Measurements from ENCODE around the gene COX18. TPM values are rescaled to one million over a fixed set of nuclear protein-coding genes. Genes with fewer than 3 reads are reported as not detected.
A peak's percentile ranks its signal among the peaks of the same experiment; 100 is the strongest.

The COX18 gene
- total RNA-seq, 3 donors from 2014 or later (not counting 1 experiment from before 2014, with no cell fraction given) = 9.6 to 10.3 (median 9.7) TPM

GRCh38 chr4:73092868-73093267 is 23.4 kb upstream of the COX18 start:
- Mint-ChIP-seq H3K9me3 (no peaks in the 10 kb centered on the region), H3K27ac (peak overlapping the region in 1 of 2 donors; percentile 27), H3K4me1 (peaks cover 0 to 9% of the 10 kb centered on the region in 2 donors), H3K27me3 (ENCODE audit: low read depth in 2 of 2) (no peaks in the 10 kb centered on the region), H3K36me3 (no peaks in the 10 kb centered on the region), H3K4me3 (no peak overlapping the region)
- H3K36me3 ChIP-seq (ENCODE audit: control insufficient read depth, insufficient read depth, low read length) = peaks cover 43% of the 10 kb centered on the region
- no peak for DNase-seq
- no peaks in the 10 kb centered on the region for H3K27me3 ChIP-seq (ENCODE audit: control insufficient read depth, insufficient read depth, low read length)
- no peaks in the 10 kb centered on the region for H3K9me3 ChIP-seq (ENCODE audit: control insufficient read depth, insufficient read depth, low read length)
- ATAC-seq = no peak
- no peak overlapping the region for H3K4me3 ChIP-seq (ENCODE audit: low read length)
- intact Hi-C loops (cut with micrococcal nuclease) = no loop called here
- no peaks in the 10 kb centered on the region for H3K4me1 ChIP-seq (ENCODE audit: control insufficient read depth, insufficient read depth, low read length)
- no peak overlapping the region for H3K27ac ChIP-seq (ENCODE audit: low read length)
- WGBS (ENCODE audit: insufficient coverage) = no CpG with 5 or more reads among the region's 1 CpG
- TF ChIP-seq CTCF (IDR thresholded peaks at IDR 0.05) = no peak

GRCh38 chr4:73090738-73091137 is 21.2 kb upstream of the COX18 start:
- no peak overlapping the region for H3K27ac ChIP-seq (ENCODE audit: low read length)
- peaks cover 0 to 14% of the 10 kb centered on the region in 2 donors for H3K4me1 Mint-ChIP-seq
- ATAC-seq (no peak), DNase-seq (no peak)
- 96% methylated on average over 1 of the region's 1 CpG for WGBS (ENCODE audit: insufficient coverage)
- no peaks in the 10 kb centered on the region for H3K27me3 Mint-ChIP-seq (ENCODE audit: low read depth in 2 of 2)
- intact Hi-C loops (cut with micrococcal nuclease) = no loop called here
- no peak overlapping the region for H3K4me3 ChIP-seq (ENCODE audit: low read length)
- H3K36me3 Mint-ChIP-seq = no peaks in the 10 kb centered on the region
- H3K9me3 Mint-ChIP-seq = no peaks in the 10 kb centered on the region
- no peak overlapping the region for H3K4me3 Mint-ChIP-seq
- peak overlapping the region; percentile 27 to 79 for H3K27ac Mint-ChIP-seq
- H3K9me3 ChIP-seq (ENCODE audit: control insufficient read depth, insufficient read depth, low read length) = no peaks in the 10 kb centered on the region
- H3K4me1 ChIP-seq (ENCODE audit: control insufficient read depth, insufficient read depth, low read length) = peaks cover 5% of the 10 kb centered on the region
- TF ChIP-seq CTCF (IDR thresholded peaks at IDR 0.05) = no peak
- peaks cover 33% of the 10 kb centered on the region for H3K36me3 ChIP-seq (ENCODE audit: control insufficient read depth, insufficient read depth, low read length)
- no peaks in the 10 kb centered on the region for H3K27me3 ChIP-seq (ENCODE audit: control insufficient read depth, insufficient read depth, low read length)

GRCh38 chr4:73087871-73088270 is 18.4 kb upstream of the COX18 start:
- H3K27ac Mint-ChIP-seq = peak overlapping the region; percentile 17 to 45
- DNase-seq = no peak
- Histone ChIP-seq H3K27ac (ENCODE audit: low read length) (no peak overlapping the region), H3K4me3 (ENCODE audit: low read length) (no peak overlapping the region), H3K4me1 (ENCODE audit: control insufficient read depth, insufficient read depth, low read length) (peaks cover 8% of the 10 kb centered on the region), H3K27me3 (ENCODE audit: control insufficient read depth, insufficient read depth, low read length) (no peaks in the 10 kb centered on the region), H3K9me3 (ENCODE audit: control insufficient read depth, insufficient read depth, low read length) (no peaks in the 10 kb centered on the region), H3K36me3 (ENCODE audit: control insufficient read depth, insufficient read depth, low read length) (peaks cover 33% of the 10 kb centered on the region)
- TF ChIP-seq CTCF (IDR thresholded peaks at IDR 0.05) = no peak
- no peaks in the 10 kb centered on the region for H3K9me3 Mint-ChIP-seq
- no peaks in the 10 kb centered on the region for H3K27me3 Mint-ChIP-seq (ENCODE audit: low read depth in 2 of 2)
- H3K4me3 Mint-ChIP-seq = no peak overlapping the region
- intact Hi-C loops (cut with micrococcal nuclease) = loop anchor here (5.0 kb wide), 1 partner anchor 169 kb away; the partner anchor contains the start of gene ANKRD17
- ATAC-seq = no peak
- H3K4me1 Mint-ChIP-seq = peaks cover 0 to 14% of the 10 kb centered on the region in 2 donors
- H3K36me3 Mint-ChIP-seq = no peaks in the 10 kb centered on the region

Measured in natural killer cell (primary cell).